HG03039 (cell line): ENCODE results near the gene GTF2H3.

Experiments used
- ATAC-seq: cut with Tn5 transposase; IDR thresholded peaks from one replicate; pipeline ENCODE4 v1.9.1; 2021; ENCODE audit warnings: mild to moderate bottlenecking, moderate library complexity; ENCODE audit not compliant: unreplicated experiment

Gene GTF2H3

DNA sequence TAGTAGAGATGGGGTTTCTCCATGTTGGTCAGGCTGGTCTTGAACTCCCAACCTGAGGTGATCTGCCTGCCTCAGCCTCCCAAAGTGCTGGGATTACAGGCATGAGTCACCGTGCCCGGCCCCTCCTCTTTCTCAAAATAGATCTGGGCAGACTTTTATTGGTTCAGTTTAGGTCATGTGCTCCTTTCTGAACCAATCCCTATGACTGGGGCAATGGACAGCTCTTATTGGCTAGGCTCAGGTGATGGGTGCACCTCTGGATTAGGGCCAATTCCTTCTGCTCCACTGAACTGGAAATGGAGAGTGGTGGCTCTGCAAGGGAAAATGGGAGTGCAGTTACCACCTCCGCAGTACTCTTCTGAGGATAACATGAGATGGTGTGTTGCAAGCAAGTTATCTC, 72.3 kb downstream of the GTF2H3 start:
- ATAC-seq, result no peak

- no peak for ATAC-seq
Measured at GRCh38 chr12:123707466-123707865, 73.8 kb downstream of the GTF2H3 start.
